Loucy (cell line): ENCODE data around the gene NUAK1.

ENCODE experiments used
- H2AFZ ChIP-seq: fragments of 200-600 bp; sonication (generic); 2 replicates; pipeline ENCODE4 v1.6.0; 2016; ENCODE audit warnings: antibody characterized with exemption, mild to moderate bottlenecking, low read length, moderate library complexity
- H3F3A ChIP-seq: fragments of 200-600 bp; 2 replicates; pipeline ENCODE4 v1.6.0; 2016; ENCODE audit warnings: antibody characterized with exemption, low read depth, mild to moderate bottlenecking
- H3K27me3 ChIP-seq: fragments of 200-600 bp; sonication (generic); 2 replicates; pipeline ENCODE4 v1.6.1; 2014; ENCODE audit warnings: low read length, mild to moderate bottlenecking; ENCODE audit not compliant: insufficient read depth, poor library complexity, severe bottlenecking
- H3K36me3 ChIP-seq: fragments of 200-600 bp; sonication (generic); 2 replicates; pipeline ENCODE4 v1.6.1; 2016; ENCODE audit warnings: low read length; ENCODE audit not compliant: insufficient read depth
- H3K4me1 ChIP-seq: fragments of 200-600 bp; sonication (generic); 2 replicates; pipeline ENCODE4 v1.5.1; 2014; ENCODE audit warnings: low read length, mild to moderate bottlenecking; ENCODE audit not compliant: insufficient read depth, poor library complexity, severe bottlenecking
- H3K4me2 ChIP-seq: fragments of 200-600 bp; sonication (generic); 2 replicates; pipeline ENCODE4 v1.6.0; 2014; ENCODE audit warnings: antibody characterized with exemption, low read length, low read depth, mild to moderate bottlenecking; ENCODE audit not compliant: poor library complexity, severe bottlenecking
- H3K4me3 ChIP-seq: fragments of 200-600 bp; sonication (generic); 2 replicates; pipeline ENCODE4 v1.5.1; 2014; ENCODE audit warnings: low read length, mild to moderate bottlenecking, mixed read lengths; ENCODE audit not compliant: poor library complexity, severe bottlenecking
- H3K79me2 ChIP-seq: fragments of 200-600 bp; sonication (generic); 2 replicates; pipeline ENCODE4 v1.6.1; 2014; ENCODE audit warnings: low read length; ENCODE audit not compliant: insufficient read depth
- H3K9ac ChIP-seq: fragments of 200-600 bp; sonication (generic); 2 replicates; pipeline ENCODE4 v1.6.0; 2014; ENCODE audit warnings: mild to moderate bottlenecking, low read depth, low read length, moderate library complexity; ENCODE audit not compliant: poor library complexity, severe bottlenecking
- H3K9me2 ChIP-seq: fragments of 200-600 bp; sonication (generic); replicated peaks from 2 replicates; pipeline ENCODE4 v1.6.1; 2016; ENCODE audit warnings: low read depth, low read length, mixed read lengths
- H3K9me3 ChIP-seq: fragments of 200-600 bp; sonication (generic); 2 replicates; pipeline ENCODE4 v1.6.1; 2014; ENCODE audit warnings: mild to moderate bottlenecking, antibody characterized with exemption, low read length, low read depth; ENCODE audit not compliant: insufficient read depth
- H4K20me1 ChIP-seq: fragments of 200-600 bp; sonication (generic); 2 replicates; pipeline ENCODE4 v1.6.0; 2014; ENCODE audit warnings: antibody characterized with exemption, low read length, mild to moderate bottlenecking; ENCODE audit not compliant: insufficient read depth, poor library complexity, severe bottlenecking
- EZH2phosphoT487 ChIP-seq: fragments of 200-600 bp; IDR thresholded peaks from 2 replicates; pipeline ENCODE4 v1.6.1; 2018; ENCODE audit warnings: antibody characterized with exemption, mild to moderate bottlenecking, moderate library complexity, borderline replicate concordance
- TF ChIP-seq, protein P1 (sequence below): fragments of 200-600 bp; sonication (generic); conservative IDR thresholded peaks from 2 replicates; pipeline ENCODE4 v1.5.1; 2014; ENCODE audit warnings: mild to moderate bottlenecking, antibody characterized with exemption, low read length

NUAK1 gene

DNA sequence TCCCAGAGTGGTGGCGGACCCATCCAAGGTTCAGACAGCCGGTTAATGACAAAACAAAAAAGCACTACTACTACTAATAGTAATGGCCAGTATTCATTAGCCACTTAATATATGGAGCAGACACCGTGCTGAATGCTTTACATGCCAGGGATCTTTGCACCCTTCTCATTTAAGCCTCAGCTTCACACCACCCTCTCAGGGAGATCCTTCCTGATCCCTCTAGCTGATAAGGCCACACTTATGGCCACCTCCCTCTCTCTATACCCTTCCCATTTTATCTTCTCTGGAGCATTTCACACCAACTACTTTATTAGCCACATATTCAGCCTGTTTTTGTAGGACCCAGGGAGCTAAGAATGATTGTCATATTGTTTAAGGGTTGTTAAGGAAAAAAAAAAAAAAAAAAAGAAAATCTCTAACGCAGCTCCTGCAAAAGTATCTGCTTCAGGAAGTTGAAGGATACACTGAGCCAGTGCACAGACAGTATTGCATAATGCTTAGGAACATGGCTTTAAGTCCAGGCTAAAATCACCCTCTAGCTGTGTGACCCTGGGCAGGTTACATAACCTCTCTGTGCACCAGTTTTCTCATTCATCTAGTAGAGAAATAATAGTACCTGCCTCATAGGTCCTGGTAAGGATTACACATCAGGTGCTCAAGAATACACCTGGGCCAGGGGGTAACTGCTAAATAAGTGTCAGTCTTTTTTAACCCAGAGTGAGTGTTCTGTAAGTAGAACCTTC, 29.4 kb downstream of the NUAK1 start:
- Histone ChIP-seq H3K79me2 (no peaks in the 10 kb centered on the region), H3K27me3 (no peaks in the 10 kb centered on the region), H3F3A (no peaks in the 10 kb centered on the region), H3K4me3 (no peak overlapping the region), H3K9me3 (no peaks in the 10 kb centered on the region), H3K36me3 (no peaks in the 10 kb centered on the region), H3K9me2 (no peaks in the 10 kb centered on the region), H2AFZ (no peak overlapping the region), H3K4me2 (no peak overlapping the region), H3K9ac (no peak overlapping the region), H3K4me1 (peaks cover 11% of the 10 kb centered on the region), H4K20me1 (no peaks in the 10 kb centered on the region)
- no peak for TF ChIP-seq EZH2phosphoT487
- TF ChIP-seq, protein P1, sequence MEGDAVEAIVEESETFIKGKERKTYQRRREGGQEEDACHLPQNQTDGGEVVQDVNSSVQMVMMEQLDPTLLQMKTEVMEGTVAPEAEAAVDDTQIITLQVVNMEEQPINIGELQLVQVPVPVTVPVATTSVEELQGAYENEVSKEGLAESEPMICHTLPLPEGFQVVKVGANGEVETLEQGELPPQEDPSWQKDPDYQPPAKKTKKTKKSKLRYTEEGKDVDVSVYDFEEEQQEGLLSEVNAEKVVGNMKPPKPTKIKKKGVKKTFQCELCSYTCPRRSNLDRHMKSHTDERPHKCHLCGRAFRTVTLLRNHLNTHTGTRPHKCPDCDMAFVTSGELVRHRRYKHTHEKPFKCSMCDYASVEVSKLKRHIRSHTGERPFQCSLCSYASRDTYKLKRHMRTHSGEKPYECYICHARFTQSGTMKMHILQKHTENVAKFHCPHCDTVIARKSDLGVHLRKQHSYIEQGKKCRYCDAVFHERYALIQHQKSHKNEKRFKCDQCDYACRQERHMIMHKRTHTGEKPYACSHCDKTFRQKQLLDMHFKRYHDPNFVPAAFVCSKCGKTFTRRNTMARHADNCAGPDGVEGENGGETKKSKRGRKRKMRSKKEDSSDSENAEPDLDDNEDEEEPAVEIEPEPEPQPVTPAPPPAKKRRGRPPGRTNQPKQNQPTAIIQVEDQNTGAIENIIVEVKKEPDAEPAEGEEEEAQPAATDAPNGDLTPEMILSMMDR = no peak

DNA sequence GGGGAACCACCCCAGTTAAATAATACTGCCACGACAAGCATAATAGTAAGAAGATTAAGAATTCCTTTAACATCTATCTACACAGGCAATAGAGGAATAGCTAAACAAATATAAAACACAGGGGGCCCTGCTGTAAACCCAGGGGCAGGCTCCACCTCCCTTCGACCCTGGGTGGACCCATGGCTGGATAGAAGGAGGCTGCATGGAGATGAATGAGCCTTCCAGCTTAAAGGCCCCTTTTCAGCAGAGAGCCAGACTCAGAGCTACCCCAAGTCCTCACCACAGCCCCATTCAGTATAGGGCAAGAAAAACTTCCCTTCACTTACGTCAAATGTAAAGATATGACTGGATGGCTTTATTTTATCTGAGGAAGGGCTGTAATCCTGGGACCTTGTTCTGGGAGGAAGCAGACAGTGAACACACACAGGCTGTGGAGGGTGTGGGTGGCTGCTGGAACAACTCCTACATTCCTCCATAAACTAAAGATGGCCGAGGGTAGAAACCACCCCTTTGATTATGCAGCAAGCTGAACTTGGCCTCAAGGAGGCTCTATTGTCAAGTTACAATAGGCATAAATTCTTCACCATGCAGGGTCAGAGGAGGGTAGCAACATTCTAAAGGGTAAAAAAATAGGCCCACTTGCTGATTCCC, 30.4 kb downstream of the NUAK1 start:
- no peak for TF ChIP-seq EZH2phosphoT487
- TF ChIP-seq, protein P1 = no peak
- no peak overlapping the region for H3K4me3 ChIP-seq
- no peaks in the 10 kb centered on the region for H3F3A ChIP-seq
- H2AFZ ChIP-seq = no peak overlapping the region
- no peaks in the 10 kb centered on the region for H3K27me3 ChIP-seq
- H3K4me1 ChIP-seq = peaks cover 10% of the 10 kb centered on the region
- no peak overlapping the region for H3K9ac ChIP-seq
- H3K79me2 ChIP-seq = no peaks in the 10 kb centered on the region
- H3K9me2 ChIP-seq = no peaks in the 10 kb centered on the region
- H3K4me2 ChIP-seq = no peak overlapping the region
- no peaks in the 10 kb centered on the region for H4K20me1 ChIP-seq
- no peaks in the 10 kb centered on the region for H3K9me3 ChIP-seq
- H3K36me3 ChIP-seq = no peaks in the 10 kb centered on the region

DNA sequence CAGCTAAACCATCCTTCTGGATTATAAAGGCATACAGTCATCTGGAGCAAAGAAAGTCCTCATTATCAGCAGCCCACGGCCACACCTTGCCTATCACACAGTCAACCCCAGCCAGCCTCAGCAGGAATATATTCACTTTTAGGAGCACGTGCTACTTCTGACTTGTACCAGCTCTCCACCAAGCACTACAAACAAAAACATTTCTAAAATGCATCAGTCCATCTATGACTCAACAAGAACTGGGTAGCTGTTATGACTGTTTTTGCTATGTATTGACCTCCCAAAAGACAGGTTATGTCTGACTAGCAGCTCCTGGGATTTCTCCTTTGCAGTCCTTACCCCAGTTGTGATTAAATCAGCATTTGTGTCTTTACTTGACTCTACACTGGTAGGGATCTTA, 31.2 kb downstream of the NUAK1 start:
- H4K20me1 ChIP-seq = no peaks in the 10 kb centered on the region
- no peaks in the 10 kb centered on the region for H3F3A ChIP-seq
- H3K4me3 ChIP-seq = no peak overlapping the region
- H2AFZ ChIP-seq = no peak overlapping the region
- H3K4me1 ChIP-seq = peaks cover 3% of the 10 kb centered on the region
- H3K36me3 ChIP-seq = no peaks in the 10 kb centered on the region
- no peak overlapping the region for H3K9ac ChIP-seq
- no peaks in the 10 kb centered on the region for H3K79me2 ChIP-seq
- no peaks in the 10 kb centered on the region for H3K9me2 ChIP-seq
- TF ChIP-seq, protein P1 = no peak
- no peak for TF ChIP-seq EZH2phosphoT487
- H3K27me3 ChIP-seq = no peaks in the 10 kb centered on the region
- no peak overlapping the region for H3K4me2 ChIP-seq
- no peaks in the 10 kb centered on the region for H3K9me3 ChIP-seq
